GM12878 (cell line): Measurements from ENCODE around the gene TIMD4. TPM values are rescaled to one million over a fixed set of nuclear protein-coding genes. Genes with fewer than 3 reads are reported as not detected.

ENCODE experiments used
- ATAC-seq: fragments of 200-7000 bp; cut with Tn5 transposase; 3 replicates; pipeline ENCODE4 v1.9.1; 2020; ENCODE audit warnings: mild to moderate bottlenecking, moderate library complexity
- BruUV-seq: library from RNA; stranded (reverse); fragments of 400-500 nt; replicated peaks from 2 replicates; lab custom pipeline; 2021; lab: Mats Ljungman, UMichigan
- CTCF ChIA-PET: fragments of 300-600 bp; sonication (Branson Sonifier 250); formaldehyde crosslinking; extraction: SDS; loops from one replicate; lab custom pipeline; 2021; ENCODE audit warnings: inconsistent platforms; lab: Yijun Ruan, JAX
- POLR2A ChIA-PET: fragments of 350-600 bp; formaldehyde crosslinking; extraction: SDS; loops from one replicate; lab custom pipeline; 2021; ENCODE audit warnings: inconsistent platforms; lab: Charles Lee
- RAD21 ChIA-PET: fragments of 300-600 bp; sonication (Branson Sonifier 250); formaldehyde crosslinking; loops from one replicate; lab custom pipeline; 2023; ENCODE audit warnings: antibody characterized with exemption; ENCODE audit not compliant: unreplicated experiment; lab: Charles Lee
- SMC1A ChIA-PET: fragments of 300-600 bp; sonication (Branson Sonifier 250); formaldehyde crosslinking; loops from one replicate; lab custom pipeline; 2023; ENCODE audit not compliant: unreplicated experiment, uncharacterized antibody; lab: Charles Lee
- DNase-seq: peaks from one replicate; pipeline ENCODE4 v3.0.0-alpha.2; 2011; ENCODE audit warnings: low read depth, low spot score
- FAIRE-seq: peaks from 3 replicates; lab custom pipeline; 2011; peaks lifted over from hg19 to GRCh38; lab: Jason Lieb, UNC
- H2AFZ ChIP-seq: 2 replicates; pipeline ENCODE4 v1.6.0; 2011; ENCODE audit warnings: low read depth, low read length, control low read depth; ENCODE audit not compliant: control insufficient read depth
- H3K27ac ChIP-seq: 2 replicates; pipeline ENCODE4 v1.5.1; 2011; ENCODE audit warnings: control low read depth; ENCODE audit not compliant: control insufficient read depth, insufficient read depth
- H3K27me3 ChIP-seq, 2 experiments: replicated peaks in 1 of 2; 2 replicates each; pipeline versions ENCODE4 v1.6.0 to v1.6.1; 2011; ENCODE audit warnings: low read length in 1 of 2; ENCODE audit not compliant: control insufficient read depth in 2 of 2, insufficient read depth in 2 of 2
- H3K36me3 ChIP-seq, 2 experiments: 2 replicates each; pipeline ENCODE4 v1.5.1; 2011; ENCODE audit warnings: low read length in 1 of 2; ENCODE audit not compliant: control insufficient read depth in 2 of 2, insufficient read depth in 2 of 2
- H3K4me1 ChIP-seq: 2 replicates; pipeline ENCODE4 v1.6.1; 2011; ENCODE audit warnings: mild to moderate bottlenecking, low read length, moderate library complexity, mixed read lengths; ENCODE audit not compliant: control insufficient read depth, insufficient read depth
- H3K4me2 ChIP-seq: 2 replicates; pipeline ENCODE4 v1.6.0; 2011; ENCODE audit warnings: control low read depth; ENCODE audit not compliant: control insufficient read depth, insufficient read depth
- H3K4me3 ChIP-seq: fragments of 200-600 bp; sonication (generic); 2 replicates; pipeline ENCODE4 v1.5.1; 2016
- H3K79me2 ChIP-seq: 2 replicates; pipeline ENCODE4 v1.6.0; 2011; ENCODE audit warnings: low read length; ENCODE audit not compliant: control insufficient read depth, insufficient read depth
- H3K9ac ChIP-seq: 2 replicates; pipeline ENCODE4 v1.8.0; 2011; ENCODE audit warnings: low read length, control low read depth, mixed read lengths; ENCODE audit not compliant: control insufficient read depth, insufficient read depth
- H3K9me3 ChIP-seq: replicated peaks from 3 replicates; pipeline ENCODE4 v1.5.1; 2011; ENCODE audit warnings: mild to moderate bottlenecking, low read length; ENCODE audit not compliant: control insufficient read depth, insufficient read depth
- H4K20me1 ChIP-seq: 2 replicates; pipeline ENCODE4 v1.6.0; 2011; ENCODE audit not compliant: control insufficient read depth, insufficient read depth
- BCLAF1 ChIP-seq: fragments of 450-650 bp; IDR thresholded peaks from 2 replicates; pipeline ENCODE4 v1.6.1; 2017; ENCODE audit warnings: antibody characterized with exemption, mild to moderate bottlenecking, moderate library complexity
- CUX1 ChIP-seq: IDR thresholded peaks from 2 replicates; pipeline ENCODE4 v1.6.1; 2012; ENCODE audit warnings: improper control_type of control experiment, low read depth, low read length; ENCODE audit not compliant: insufficient replicate concordance
- EZH2 ChIP-seq: IDR thresholded peaks from 2 replicates; pipeline ENCODE4 v1.6.1; 2012; ENCODE audit warnings: low read depth, mild to moderate bottlenecking, control low read depth, inconsistent platforms, low read length, borderline replicate concordance; ENCODE audit not compliant: control insufficient read depth
- JUNB ChIP-seq: IDR thresholded peaks from 2 replicates; pipeline ENCODE4 v1.6.1; 2016; ENCODE audit warnings: antibody characterized with exemption, mild to moderate bottlenecking
- MTA2 ChIP-seq: fragments of 450-650 bp; IDR thresholded peaks from 2 replicates; pipeline ENCODE4 v1.6.1; 2016; ENCODE audit warnings: low read depth, mild to moderate bottlenecking, moderate library complexity
- NFIC ChIP-seq: IDR thresholded peaks from 2 replicates; pipeline ENCODE4 v1.6.1; 2012; ENCODE audit warnings: low read depth, mild to moderate bottlenecking, inconsistent platforms, low read length, moderate library complexity
- RELB ChIP-seq: fragments of 450-650 bp; IDR thresholded peaks from 2 replicates; pipeline ENCODE4 v1.6.1; 2017; ENCODE audit warnings: low read depth, mild to moderate bottlenecking, moderate library complexity
- SIN3A ChIP-seq: IDR thresholded peaks from 2 replicates; pipeline ENCODE4 v1.6.1; 2012; ENCODE audit warnings: low read depth, low read length, improper control_type of control experiment
- SIX5 ChIP-seq: IDR thresholded peaks from 2 replicates; pipeline ENCODE4 v1.6.1; 2011; ENCODE audit warnings: mild to moderate bottlenecking, low read depth, low read length, moderate library complexity; ENCODE audit not compliant: severe bottlenecking
- SPI1 ChIP-seq: IDR thresholded peaks from 2 replicates; pipeline ENCODE4 v1.6.1; 2011; ENCODE audit warnings: low read depth, mild to moderate bottlenecking, low read length, moderate library complexity, borderline replicate concordance; ENCODE audit not compliant: insufficient read depth
- USF1 ChIP-seq: IDR thresholded peaks from 2 replicates; pipeline ENCODE4 v1.6.1; 2011; ENCODE audit warnings: borderline replicate concordance, low read depth, mild to moderate bottlenecking, moderate library complexity, mixed read lengths, low read length; ENCODE audit not compliant: insufficient read depth; ENCODE audit errors: extremely low read length
- ZNF24 ChIP-seq: fragments of 450-650 bp; IDR thresholded peaks from 2 replicates; pipeline ENCODE4 v1.6.1; 2017; ENCODE audit warnings: antibody characterized with exemption, mild to moderate bottlenecking
- WGBS: methylation state at CpG from one replicate; pipeline ENCODE4 v1.1.6; 2016; ENCODE audit warnings: low lambda C conversion rate; ENCODE audit not compliant: insufficient replicate concordance, insufficient coverage; ENCODE audit errors: missing lambda C conversion rate; 5-methylcytosine and 5-hydroxymethylcytosine counted together
- in situ Hi-C: fragments of 300-500 bp; cut with MboI; formaldehyde crosslinking; loops from 9 replicates; pipeline ENCODE4 v1.14.3; 2018; ENCODE audit warnings: mixed read lengths
- intact Hi-C: fragments of 100-400 bp; cut with micrococcal nuclease; formaldehyde crosslinking; loops from one replicate; pipeline ENCODE4 v1.14.2; 2022; ENCODE audit not compliant: unreplicated experiment
- polyA plus RNA-seq, 11 experiments: library from polyadenylated mRNA; depleted of rRNA in 4 of 11; unstranded in 6 of 11; stranded (reverse) in 5 of 11; fragments of >200 nt; fragmentation: Nextera tagmentation in 4 of 11; fragmentation: Illumina TruSeq in 1 of 11; extraction: Ambion mirVana in 4 of 11; extraction: Trizol in 1 of 11; gene quantifications; 1 replicate in 1 of 11; 2 replicates in 10 of 11; pipeline versions ENCODE4 v1.2.1 to v1.2.3, GENCODE V29; 2011 to 2016; ENCODE audit warnings: inconsistent platforms in 2 of 11, missing spikeins in 2 of 11, low read depth in 1 of 11
- total RNA-seq, 4 experiments: library from RNA; depleted of rRNA in 3 of 4; stranded (reverse); fragments of >200 nt in 3 of 4; fragmentation: Illumina TruSeq in 1 of 4; extraction: Trizol in 1 of 4; gene quantifications; 2 replicates each; pipeline versions ENCODE4 v1.2.1 to v1.2.3, GENCODE V29; 2013 to 2021

The TIMD4 gene
- total and polyA plus RNA-seq, 10 of the 15 experiments (the other 5 are each of a cell fraction or from before 2014, with no cell fraction given): 1.3 to 15.4 (median 5.3) TPM

- TF ChIP-seq ZNF24 (no peak), SIN3A (no peak), SIX5 (no peak), USF1 (no peak), SPI1 (no peak)
- TF ChIP-seq, all 136 proteins: peak for 0
Observed at GRCh38 chr5:156956321-156956720, 6.7 kb downstream of the TIMD4 start (continued).

GRCh38 chr5:156951359-156951758 lies 11.7 kb downstream of the TIMD4 start:
- no peak overlapping the region for H3K27ac ChIP-seq
- no peak overlapping the region for H2AFZ ChIP-seq
- WGBS: 62% methylated on average over 13 of the region's 13 CpGs
- no peaks in the 10 kb centered on the region for H3K79me2 ChIP-seq
- no peak overlapping the region for H3K9ac ChIP-seq
- no peak overlapping the region for H3K4me3 ChIP-seq
- BruUV-seq: no TSS peak
- ChIA-PET CTCF (no interaction called here), RAD21 (no interaction called here), SMC1A (no interaction called here), POLR2A (no interaction called here)
- no peaks in the 10 kb centered on the region for H3K36me3 ChIP-seq
- no peaks in the 10 kb centered on the region for H3K27me3 ChIP-seq
- intact Hi-C loops (no loop called here), in situ Hi-C loops (no loop called here)
- H3K9me3 ChIP-seq: no peaks in the 10 kb centered on the region
- ATAC-seq (no peak), DNase-seq (no peak), FAIRE-seq (no peak)
- no peaks in the 10 kb centered on the region for H4K20me1 ChIP-seq
- H3K4me1 ChIP-seq: no peaks in the 10 kb centered on the region
- no peak overlapping the region for H3K4me2 ChIP-seq
- no peak for TF ChIP-seq BCLAF1
- no peak for TF ChIP-seq RELB
- TF ChIP-seq EZH2: no peak
- TF ChIP-seq CUX1: no peak
- TF ChIP-seq MTA2: no peak
- TF ChIP-seq NFIC: no peak
- no peak for TF ChIP-seq JUNB
- no peak for TF ChIP-seq SIX5
